Mammary epithelial cell (primary cell): ENCODE measurements around the gene SLC22A25.

Experiments
- EZH2 ChIP-seq: IDR thresholded peaks from 2 replicates; pipeline ENCODE4 v1.6.1; 2012; ENCODE audit warnings: low read length, inconsistent platforms, borderline replicate concordance
- TF ChIP-seq, protein P1 (sequence below), 2 donors: IDR thresholded peaks in 1 of 2; conservative IDR thresholded peaks in 1 of 2; 2 replicates each; pipeline ENCODE4 v1.5.1; 2011 to 2012; ENCODE audit warnings: inconsistent platforms in 2 of 2, low read length in 2 of 2, mild to moderate bottlenecking in 2 of 2, control low read depth in 1 of 2, low read depth in 1 of 2; ENCODE audit not compliant: insufficient read depth in 1 of 2; ENCODE audit errors: extremely low read depth in 1 of 2

GRCh38 chr11:63244862-63245261 lies 1.5 kb upstream of the SLC22A25 start:
- TF ChIP-seq, protein P1, sequence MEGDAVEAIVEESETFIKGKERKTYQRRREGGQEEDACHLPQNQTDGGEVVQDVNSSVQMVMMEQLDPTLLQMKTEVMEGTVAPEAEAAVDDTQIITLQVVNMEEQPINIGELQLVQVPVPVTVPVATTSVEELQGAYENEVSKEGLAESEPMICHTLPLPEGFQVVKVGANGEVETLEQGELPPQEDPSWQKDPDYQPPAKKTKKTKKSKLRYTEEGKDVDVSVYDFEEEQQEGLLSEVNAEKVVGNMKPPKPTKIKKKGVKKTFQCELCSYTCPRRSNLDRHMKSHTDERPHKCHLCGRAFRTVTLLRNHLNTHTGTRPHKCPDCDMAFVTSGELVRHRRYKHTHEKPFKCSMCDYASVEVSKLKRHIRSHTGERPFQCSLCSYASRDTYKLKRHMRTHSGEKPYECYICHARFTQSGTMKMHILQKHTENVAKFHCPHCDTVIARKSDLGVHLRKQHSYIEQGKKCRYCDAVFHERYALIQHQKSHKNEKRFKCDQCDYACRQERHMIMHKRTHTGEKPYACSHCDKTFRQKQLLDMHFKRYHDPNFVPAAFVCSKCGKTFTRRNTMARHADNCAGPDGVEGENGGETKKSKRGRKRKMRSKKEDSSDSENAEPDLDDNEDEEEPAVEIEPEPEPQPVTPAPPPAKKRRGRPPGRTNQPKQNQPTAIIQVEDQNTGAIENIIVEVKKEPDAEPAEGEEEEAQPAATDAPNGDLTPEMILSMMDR (conservative IDR thresholded peaks at IDR 0.05 in 1 of 2, IDR thresholded peaks at IDR 0.05 in 1 of 2; ENCODE audit: extremely low read depth in 1 of 2, insufficient read depth in 1 of 2, low read depth in 1 of 2, low read length in 2 of 2), result no peak
- no peak for TF ChIP-seq EZH2
